HFF-Myc (cell line): ENCODE results near the gene MREG.

ENCODE experiments used
- DNase-seq: peaks from one replicate; pipeline ENCODE4 v3.0.0-alpha.2; 2011; ENCODE audit warnings: low read depth; ENCODE audit errors: extremely low read depth
- H3K4me3 ChIP-seq: replicated peaks from 2 replicates; pipeline ENCODE4 v1.5.1; 2011; ENCODE audit warnings: low read depth, mild to moderate bottlenecking, control low read depth, low read length
- TF ChIP-seq, protein P1 (sequence below): IDR thresholded peaks from 2 replicates; pipeline ENCODE4 v1.5.1; 2012; ENCODE audit warnings: mild to moderate bottlenecking, low read depth, low read length, control low read depth; ENCODE audit errors: missing control alignments

The MREG gene

DNA sequence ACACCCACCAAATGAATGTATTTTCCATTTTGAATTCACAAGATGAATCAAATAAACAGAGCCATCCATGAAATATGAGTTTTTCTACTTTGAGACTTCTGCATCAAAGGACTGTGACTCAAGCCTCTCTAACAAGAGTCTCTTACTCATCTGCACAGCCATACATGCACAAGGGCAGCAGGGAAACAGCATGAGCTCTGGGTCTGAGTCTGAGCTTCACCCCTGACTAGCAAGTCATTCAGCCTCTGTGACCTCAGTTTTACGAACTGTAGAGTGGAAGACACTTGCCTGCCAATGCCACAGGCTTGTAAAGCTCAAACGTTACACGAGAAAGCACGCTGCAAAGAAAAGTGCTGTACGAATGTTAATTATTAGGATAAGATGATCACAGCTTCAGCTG is 42.9 kb downstream of the MREG start:
- no peak for DNase-seq
- no peak overlapping the region for H3K4me3 ChIP-seq
- TF ChIP-seq, protein P1, sequence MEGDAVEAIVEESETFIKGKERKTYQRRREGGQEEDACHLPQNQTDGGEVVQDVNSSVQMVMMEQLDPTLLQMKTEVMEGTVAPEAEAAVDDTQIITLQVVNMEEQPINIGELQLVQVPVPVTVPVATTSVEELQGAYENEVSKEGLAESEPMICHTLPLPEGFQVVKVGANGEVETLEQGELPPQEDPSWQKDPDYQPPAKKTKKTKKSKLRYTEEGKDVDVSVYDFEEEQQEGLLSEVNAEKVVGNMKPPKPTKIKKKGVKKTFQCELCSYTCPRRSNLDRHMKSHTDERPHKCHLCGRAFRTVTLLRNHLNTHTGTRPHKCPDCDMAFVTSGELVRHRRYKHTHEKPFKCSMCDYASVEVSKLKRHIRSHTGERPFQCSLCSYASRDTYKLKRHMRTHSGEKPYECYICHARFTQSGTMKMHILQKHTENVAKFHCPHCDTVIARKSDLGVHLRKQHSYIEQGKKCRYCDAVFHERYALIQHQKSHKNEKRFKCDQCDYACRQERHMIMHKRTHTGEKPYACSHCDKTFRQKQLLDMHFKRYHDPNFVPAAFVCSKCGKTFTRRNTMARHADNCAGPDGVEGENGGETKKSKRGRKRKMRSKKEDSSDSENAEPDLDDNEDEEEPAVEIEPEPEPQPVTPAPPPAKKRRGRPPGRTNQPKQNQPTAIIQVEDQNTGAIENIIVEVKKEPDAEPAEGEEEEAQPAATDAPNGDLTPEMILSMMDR = no peak

GRCh38 chr2:215969131-215969841 is 44.1 kb downstream of the MREG start:
- no peak overlapping the region for H3K4me3 ChIP-seq
- TF ChIP-seq, protein P1 = no peak
- DNase-seq = no peak

DNA sequence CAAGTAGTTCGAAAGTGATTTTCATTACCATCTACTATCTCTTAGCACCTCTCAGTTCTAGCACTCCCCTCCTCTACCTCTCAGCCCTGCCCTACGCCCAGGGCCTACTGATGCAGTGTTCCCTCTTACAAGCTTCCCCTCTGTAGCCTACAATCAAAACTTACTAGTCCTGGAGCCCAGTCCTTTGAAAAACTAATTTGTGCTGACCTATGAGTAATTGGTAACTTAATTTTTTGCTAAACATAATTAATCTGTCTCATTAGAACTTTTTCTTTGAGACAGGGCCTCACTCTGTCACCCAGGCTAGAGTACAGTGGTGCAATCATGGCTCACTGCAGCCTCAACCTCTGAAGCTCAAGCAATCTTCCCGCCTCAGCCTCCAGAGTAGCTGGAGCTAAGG is 44.9 kb downstream of the MREG start:
- DNase-seq = no peak
- no peak overlapping the region for H3K4me3 ChIP-seq
- TF ChIP-seq, protein P1 = no peak

DNA sequence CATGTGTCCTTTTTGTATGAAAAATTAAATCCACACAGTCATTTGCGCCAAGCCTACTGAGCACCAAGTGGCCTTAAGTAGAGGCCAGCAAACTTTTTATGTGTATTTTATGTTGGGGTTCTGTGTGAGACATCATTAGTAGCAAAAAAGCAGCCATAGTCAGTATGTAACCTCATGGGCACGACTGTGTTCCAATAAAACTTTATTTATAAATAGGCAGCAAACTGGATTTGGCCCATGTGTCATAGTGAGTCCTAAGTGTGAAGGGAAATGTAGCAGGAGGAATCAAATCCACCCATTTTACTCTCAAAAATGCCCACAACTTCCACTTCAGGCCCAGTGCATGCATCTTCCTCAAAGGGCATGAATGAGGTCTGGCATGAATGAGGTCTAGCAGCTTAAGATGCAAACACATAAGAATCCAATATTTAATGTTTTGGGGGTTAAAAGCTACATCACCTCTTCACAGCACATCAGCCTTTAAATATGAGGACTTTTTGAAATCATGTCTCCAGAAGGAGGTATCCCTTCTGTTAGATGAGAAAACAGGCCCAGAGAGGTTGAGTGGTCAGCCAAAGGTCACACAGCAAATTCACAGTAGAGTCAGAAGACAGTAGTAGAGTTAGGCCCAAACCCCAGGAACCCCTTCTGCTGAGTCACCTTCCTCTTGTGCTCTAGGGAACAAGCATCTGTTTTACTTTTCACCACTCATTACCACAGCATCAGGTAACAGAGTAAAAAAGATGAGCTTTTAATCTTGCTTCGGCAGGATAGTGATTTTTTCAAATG is 45.6 kb downstream of the MREG start:
- no peak for DNase-seq
- TF ChIP-seq, protein P1 = no peak
- H3K4me3 ChIP-seq = no peak overlapping the region

DNA sequence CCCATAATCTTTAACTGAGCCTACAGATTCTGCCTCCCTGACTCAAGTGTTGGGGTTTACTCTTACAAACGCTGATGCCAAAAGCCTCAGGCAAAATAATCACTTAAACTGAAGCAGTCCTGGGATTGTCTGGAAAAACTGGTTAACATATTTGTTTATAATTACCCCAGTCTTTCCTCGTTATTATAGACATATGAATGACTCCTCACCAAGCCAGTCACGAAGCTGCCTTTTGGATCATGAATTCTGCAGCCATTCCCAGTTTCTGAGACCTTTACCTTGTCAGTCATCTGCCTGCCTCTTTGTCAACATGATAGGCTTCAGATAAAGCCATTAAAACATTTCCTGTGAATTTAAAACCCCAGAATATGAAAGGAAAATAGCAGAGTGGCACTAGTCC is 46.4 kb downstream of the MREG start:
- TF ChIP-seq, protein P1 = no peak
- no peak overlapping the region for H3K4me3 ChIP-seq
- no peak for DNase-seq

- TF ChIP-seq, protein P1 = no peak
- no peak overlapping the region for H3K4me3 ChIP-seq
- DNase-seq = no peak
Measured at GRCh38 chr2:215966274-215966673, 47.1 kb downstream of the MREG start.
